Stimulated activated CD4-positive, alpha-beta T cell treated with anti-CD3 and anti-CD28 coated beads, Interleukin-15, amount 100 ng/mL, for 48 hours (primary cell): ENCODE measurements around the gene GPR34.
"Not testable (repeated sequence)": the region's sequence is repeated elsewhere in the genome, so short reads cannot be mapped to it uniquely, and the experiment has no call there.

ENCODE experiments used
- DNase-seq, 2 donors: peaks; one replicate each; pipeline ENCODE4 v3.0.0-alpha.2; 2020; ENCODE audit warnings: low read depth in 2 of 2

The GPR34 gene

DNA sequence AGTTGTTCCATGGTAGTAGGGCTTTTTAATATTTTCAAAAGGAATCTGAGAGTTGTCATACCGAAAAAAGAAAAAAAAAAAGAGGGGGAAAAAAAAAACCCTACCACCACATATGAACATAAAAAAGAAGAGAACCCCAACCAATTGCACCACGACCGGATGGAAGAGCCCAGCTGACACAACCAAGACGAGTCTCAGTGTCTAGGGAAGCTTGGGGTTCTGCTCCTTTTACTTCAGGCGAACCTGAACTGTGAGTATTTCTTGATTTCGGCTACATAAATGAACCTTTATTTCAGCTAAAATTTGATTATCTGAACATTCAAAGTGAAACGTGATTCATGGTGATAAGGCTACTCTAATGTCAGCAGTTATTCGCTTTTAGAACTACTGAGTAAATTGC lies at the start of gene GPR34:
Gene GPR34 (plus strand): TSS at position 139 of the 400 bp plus-strand sequence. CDS start 6,661 bp downstream, outside the sequence.
- no peak for DNase-seq

DNA sequence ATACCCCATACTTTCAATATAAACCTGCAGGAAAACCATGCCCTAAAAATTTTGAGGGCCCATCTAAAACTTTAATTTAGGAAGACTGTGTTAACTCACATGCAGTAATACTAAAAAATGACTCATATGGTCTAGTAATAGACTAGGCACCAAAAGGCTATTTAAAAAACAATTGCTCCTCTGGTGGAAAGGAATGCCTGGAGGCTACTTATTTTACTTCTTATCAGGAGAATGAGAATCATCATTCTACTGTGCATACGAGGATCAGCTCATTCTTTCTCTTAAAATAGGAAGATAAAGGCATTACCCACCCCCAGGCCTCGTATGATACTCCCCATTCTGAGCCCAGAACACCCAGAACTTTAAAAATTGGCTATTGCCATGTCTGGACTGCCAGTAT lies 42.6 kb upstream of the GPR34 start:
- DNase-seq: not testable (repeated sequence)

DNA sequence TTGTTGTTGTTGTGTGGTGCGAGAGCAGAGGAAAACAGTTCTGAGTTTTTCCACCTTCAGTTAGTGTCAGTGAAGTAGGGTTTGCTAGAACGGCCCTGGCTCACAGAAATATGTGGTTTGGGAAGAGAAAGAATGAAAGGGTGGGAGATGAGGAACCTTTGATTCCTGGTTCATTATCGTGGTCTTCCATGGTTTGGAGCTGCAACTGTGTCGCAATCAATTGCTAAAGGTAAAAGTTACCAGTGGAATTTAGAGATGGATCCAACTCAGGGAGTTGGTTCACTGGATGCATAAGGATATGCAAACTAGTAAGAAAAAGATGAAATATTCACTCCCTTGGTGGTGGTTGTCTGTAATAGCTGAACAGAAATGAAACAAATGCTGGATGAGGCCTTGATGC lies 35.6 kb upstream of the GPR34 start:
- DNase-seq: no peak

DNA sequence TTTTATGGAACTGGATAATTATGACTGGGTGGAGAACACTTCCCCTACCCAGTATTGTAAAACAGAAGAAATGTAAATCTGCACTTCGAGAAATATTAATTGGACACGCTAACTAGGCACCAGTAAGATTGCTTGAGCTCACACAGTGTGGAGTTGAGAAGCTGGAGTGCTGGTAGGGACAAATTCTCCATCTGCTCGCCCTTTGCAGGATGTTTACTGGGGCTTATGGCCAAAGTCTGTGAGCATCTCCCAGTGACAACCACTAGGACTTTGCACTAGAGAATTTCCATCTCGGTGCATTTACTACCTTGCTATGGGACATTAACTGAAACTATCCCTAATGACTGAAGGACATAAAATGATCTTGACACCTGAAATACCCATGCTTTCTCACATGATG lies 33.7 kb upstream of the GPR34 start:
- DNase-seq: no peak

DNA sequence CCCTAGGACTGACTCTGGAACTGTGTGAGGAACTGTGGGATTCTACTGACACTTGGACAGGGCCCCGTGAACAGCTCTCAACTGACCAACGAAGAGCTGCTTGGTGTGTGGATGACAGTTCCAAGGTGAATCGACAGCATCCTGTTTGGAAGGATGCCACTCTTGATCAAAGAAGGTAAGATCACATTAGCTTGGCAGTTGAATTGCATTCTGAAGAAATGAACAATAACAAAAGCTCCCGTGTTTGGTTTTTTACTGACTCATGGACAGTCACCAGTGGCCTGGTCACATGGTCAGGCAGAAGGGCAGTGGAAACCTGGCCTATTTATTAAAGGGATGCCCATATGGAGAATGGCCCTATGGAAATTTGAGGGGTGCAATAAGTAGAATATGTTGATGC lies 33.1 kb upstream of the GPR34 start:
- DNase-seq: no peak

DNA sequence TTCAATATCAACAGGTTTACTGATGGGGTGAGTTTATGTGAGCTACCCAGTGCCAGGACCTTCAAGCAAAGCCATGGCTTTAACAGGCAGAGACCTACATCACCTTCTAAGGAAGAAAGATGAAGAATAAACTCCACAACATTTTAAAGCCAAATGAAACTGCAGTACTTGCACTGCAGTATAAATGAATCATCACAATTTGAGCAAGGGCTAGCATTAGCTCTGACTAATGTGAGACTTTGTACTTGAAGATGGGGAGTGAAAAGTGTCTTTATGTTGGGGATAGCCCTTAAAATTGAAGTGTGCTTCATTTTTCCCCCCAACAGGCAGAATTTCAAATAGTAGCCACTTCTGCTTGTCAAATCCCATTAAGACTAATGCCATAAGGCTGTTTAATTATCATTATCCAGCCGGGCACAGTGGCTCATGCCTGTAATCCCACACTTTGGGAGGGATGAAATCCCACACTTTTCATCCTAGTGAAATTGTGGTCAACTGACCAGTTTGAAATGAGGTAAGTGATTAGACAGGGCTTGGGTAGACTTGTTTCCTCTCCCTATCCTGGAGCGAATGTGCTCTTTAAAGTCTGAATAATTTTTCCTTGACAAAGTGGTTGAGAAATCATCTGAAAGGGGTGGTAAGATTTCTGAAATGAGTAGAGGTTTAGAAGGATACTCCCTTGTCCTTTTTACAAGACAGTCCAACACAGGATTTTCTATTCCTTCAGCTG lies 27.2 kb upstream of the GPR34 start:
- no peak for DNase-seq

- DNase-seq: no peak
Measured at GRCh38 chrX:41664375-41664901, 24.3 kb upstream of the GPR34 start.

- DNase-seq: no peak
Measured at GRCh38 chrX:41664908-41665307, 23.9 kb upstream of the GPR34 start.

DNA sequence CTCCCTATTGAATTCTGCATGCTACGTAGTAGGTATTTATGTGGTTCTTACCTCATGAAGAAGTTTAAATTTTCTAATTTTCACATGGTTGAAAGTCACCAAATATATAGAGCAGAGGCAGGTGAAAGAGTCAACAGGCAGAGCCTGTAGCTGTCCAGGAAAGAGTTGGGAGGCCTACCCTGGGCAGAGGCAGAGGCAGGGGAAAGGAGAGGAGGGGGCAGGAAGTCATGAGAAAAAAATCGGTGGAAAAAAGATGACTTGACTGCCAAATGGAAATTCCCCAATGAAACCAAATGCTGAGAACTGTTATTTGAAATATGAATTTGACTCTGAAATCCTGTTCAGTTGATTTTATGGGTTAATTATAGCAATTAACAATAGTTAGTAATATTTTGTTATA lies 23.1 kb upstream of the GPR34 start:
- DNase-seq: no peak

- no peak for DNase-seq
Measured at GRCh38 chrX:41666251-41666650, 22.5 kb upstream of the GPR34 start.

GRCh38 chrX:41667631-41668030 lies 21.1 kb upstream of the GPR34 start:
- DNase-seq: no peak

GRCh38 chrX:41670112-41670511 lies 18.7 kb upstream of the GPR34 start:
- DNase-seq: no peak

DNA sequence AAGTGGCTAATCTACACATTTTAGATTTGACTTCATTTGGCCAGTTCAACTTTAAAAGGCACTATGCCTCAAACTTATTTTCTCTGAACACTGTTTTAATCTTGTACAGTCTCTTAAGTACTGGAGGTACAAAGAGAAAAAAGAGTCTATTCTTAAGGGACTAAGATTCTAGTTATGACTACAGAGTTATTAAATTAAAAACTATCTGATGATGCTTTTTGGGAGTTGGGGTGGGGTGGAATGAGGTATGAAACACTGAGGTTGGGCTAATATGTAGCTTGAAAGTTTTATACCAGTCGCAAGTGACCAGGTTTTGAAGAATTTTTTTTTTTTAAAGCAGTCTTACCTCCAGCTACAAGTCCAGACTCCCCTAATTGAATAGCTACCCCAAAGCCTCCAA lies 17.7 kb upstream of the GPR34 start:
- DNase-seq: no peak

- DNase-seq: no peak
Measured at GRCh38 chrX:41672643-41673042, 16.1 kb upstream of the GPR34 start.

- not testable (repeated sequence) for DNase-seq
Measured at GRCh38 chrX:41676361-41676760, 12.4 kb upstream of the GPR34 start.

GRCh38 chrX:41677183-41678060 lies 11.4 kb upstream of the GPR34 start:
- DNase-seq: no peak

GRCh38 chrX:41684138-41684537 lies 4.6 kb upstream of the GPR34 start:
- no peak for DNase-seq

GRCh38 chrX:41684940-41685339 lies 3.8 kb upstream of the GPR34 start:
- no peak for DNase-seq

DNA sequence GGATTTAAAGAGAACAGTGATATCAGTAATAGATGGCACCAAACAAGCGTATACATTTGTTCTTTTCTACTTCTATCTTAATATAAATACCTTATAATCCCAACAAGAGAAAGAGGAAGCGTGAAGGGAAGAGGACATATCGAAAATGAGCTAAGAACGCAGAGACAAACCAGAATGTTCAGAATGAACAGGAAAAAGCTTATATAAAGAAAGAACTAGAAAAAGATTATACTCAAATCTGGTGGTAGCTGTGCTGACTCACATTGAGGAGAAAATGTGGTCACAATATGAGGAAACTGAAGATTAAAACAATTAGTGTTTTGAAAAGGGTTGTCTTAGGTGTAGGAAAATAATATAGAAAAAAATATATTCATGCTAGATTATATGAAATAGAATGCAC lies 2.0 kb upstream of the GPR34 start:
- no peak for DNase-seq

DNA sequence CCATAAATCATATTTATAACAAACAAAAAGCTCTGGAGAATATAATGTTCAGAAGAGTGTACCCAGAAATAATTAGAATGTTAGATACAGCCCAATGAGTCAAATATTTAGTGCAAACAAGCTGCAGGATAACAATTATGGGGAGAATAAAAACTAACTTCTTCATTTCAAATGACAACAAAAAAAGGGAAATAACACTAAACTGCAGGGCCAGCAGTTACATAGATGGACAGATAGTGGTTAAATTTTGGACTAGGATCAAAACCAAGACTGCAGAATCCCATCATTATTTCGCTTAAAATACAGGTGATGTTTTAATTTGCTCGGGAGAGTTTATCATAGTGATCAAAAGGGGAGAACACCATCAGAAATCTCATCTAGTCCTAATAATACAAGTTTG lies 617 bp upstream of the GPR34 start:
- DNase-seq: no peak

- no peak for DNase-seq
Measured at GRCh38 chrX:41689711-41690110, 938 bp downstream of the GPR34 start.

DNA sequence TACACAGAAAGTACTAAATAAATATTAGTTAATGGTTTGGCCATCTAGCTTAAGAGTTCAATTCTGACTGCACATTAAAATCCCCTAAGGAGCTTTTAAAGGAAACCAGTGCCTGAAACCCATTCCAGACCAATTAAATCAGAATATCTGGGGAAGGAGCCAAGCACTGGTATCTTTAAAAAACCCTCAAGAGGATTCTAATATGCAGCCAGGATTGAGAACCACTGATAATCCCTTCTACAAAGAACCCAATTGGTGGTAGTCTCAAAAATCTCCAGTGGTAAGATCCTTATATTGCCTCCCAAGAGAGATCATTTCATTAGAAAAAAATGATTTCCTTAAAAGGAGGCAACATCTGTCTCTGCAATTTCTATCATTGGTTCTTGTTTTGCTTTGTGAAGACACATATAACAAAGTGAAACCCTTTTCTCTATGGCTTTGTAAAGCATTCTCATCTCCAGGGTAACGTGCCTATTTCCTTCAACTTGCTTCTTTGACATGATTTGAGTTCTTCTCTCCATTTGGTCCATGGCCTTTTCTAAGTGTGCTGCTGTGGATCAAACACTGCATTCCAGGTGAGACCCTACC lies 3.5 kb downstream of the GPR34 start:
- DNase-seq: no peak

GRCh38 chrX:41693024-41693423 lies 4.3 kb downstream of the GPR34 start:
- no peak for DNase-seq
